Nephron (organoid): ENCODE data around the gene TRAK2.

ENCODE experiments used
- H3K27ac Mint-ChIP-seq, 3 experiments: 2 replicates each; pipeline ENCODE4 v1.8.0; 2020; ENCODE audit warnings: mixed read lengths in 3 of 3, mild to moderate bottlenecking in 2 of 3, moderate library complexity in 1 of 3
- H3K27me3 Mint-ChIP-seq: 2 replicates; pipeline ENCODE4 v1.8.0; 2021; ENCODE audit warnings: low read depth, mild to moderate bottlenecking, moderate library complexity, mixed read lengths
- H3K36me3 Mint-ChIP-seq: 2 replicates; pipeline ENCODE4 v1.8.0; 2020; ENCODE audit warnings: low read depth, mixed read lengths
- H3K4me1 Mint-ChIP-seq: 2 replicates; pipeline ENCODE4 v1.8.0; 2020; ENCODE audit warnings: mixed read lengths
- H3K4me3 Mint-ChIP-seq, 3 experiments: 2 replicates each; pipeline ENCODE4 v1.8.0; 2020; ENCODE audit warnings: mild to moderate bottlenecking in 3 of 3, mixed read lengths in 3 of 3, moderate library complexity in 2 of 3
- H3K9me3 Mint-ChIP-seq: 2 replicates; pipeline ENCODE4 v1.8.0; 2020; ENCODE audit warnings: mixed read lengths
- CTCF ChIP-seq, 3 experiments: fragments of 200-600 bp; sonication (generic); IDR thresholded peaks; one replicate each; pipeline ENCODE4 v1.5.0; 2021; ENCODE audit warnings: antibody characterized with exemption in 3 of 3; ENCODE audit not compliant: unreplicated experiment in 3 of 3

Gene TRAK2

GRCh38 chr2:201347138-201347537 lies 104.1 kb downstream of the TRAK2 start:
- peaks cover 22% of the 10 kb centered on the region for H3K4me1 Mint-ChIP-seq
- H3K4me3 Mint-ChIP-seq: no peak overlapping the region
- no peak for TF ChIP-seq CTCF (IDR thresholded peaks at IDR 0.05; ENCODE audit: unreplicated experiment in 3 of 3)
- no peak overlapping the region for H3K27ac Mint-ChIP-seq
- H3K36me3 Mint-ChIP-seq: no peaks in the 10 kb centered on the region
- no peaks in the 10 kb centered on the region for H3K9me3 Mint-ChIP-seq
- H3K27me3 Mint-ChIP-seq: no peaks in the 10 kb centered on the region

DNA sequence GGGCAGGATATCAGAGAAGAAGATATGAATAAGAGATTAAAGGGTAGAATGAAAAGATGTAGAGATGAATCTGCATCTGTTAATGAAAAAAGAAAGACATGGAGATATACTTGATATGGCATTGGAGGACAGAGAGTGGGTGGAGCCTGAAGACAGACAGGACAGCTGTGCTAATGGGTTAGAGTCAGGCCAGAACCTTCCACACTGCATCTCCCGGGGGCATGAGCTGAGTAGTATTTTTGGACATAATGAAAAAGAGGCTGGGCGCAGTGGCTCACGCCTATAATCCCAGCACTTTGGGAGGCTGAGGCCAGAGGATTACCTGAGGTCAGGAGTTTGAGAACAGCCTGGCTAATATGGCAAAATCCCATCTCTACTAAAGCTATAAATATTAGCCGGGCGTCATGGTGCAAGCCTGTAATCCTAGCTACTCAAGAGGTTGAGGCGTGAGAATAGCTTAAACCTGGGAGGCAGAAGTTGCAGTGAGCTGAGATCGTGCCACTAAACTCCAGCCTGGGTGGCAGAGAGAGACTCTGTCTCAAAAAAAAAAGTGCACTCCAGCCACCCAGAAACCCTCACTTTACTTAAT lies 105.5 kb downstream of the TRAK2 start:
- Mint-ChIP-seq H3K4me3 (no peak overlapping the region), H3K36me3 (no peaks in the 10 kb centered on the region), H3K27me3 (no peaks in the 10 kb centered on the region), H3K4me1 (peaks cover 22% of the 10 kb centered on the region), H3K27ac (no peak overlapping the region), H3K9me3 (no peaks in the 10 kb centered on the region)
- no peak for TF ChIP-seq CTCF (IDR thresholded peaks at IDR 0.05; ENCODE audit: unreplicated experiment in 3 of 3)

GRCh38 chr2:201344663-201345366 lies 106.4 kb downstream of the TRAK2 start:
- Mint-ChIP-seq H3K27me3 (no peaks in the 10 kb centered on the region), H3K4me1 (peaks cover 22% of the 10 kb centered on the region), H3K4me3 (no peak overlapping the region), H3K9me3 (peaks cover 2% of the 10 kb centered on the region), H3K36me3 (no peaks in the 10 kb centered on the region), H3K27ac (no peak overlapping the region)
- TF ChIP-seq CTCF (IDR thresholded peaks at IDR 0.05; ENCODE audit: unreplicated experiment in 3 of 3): no peak

DNA sequence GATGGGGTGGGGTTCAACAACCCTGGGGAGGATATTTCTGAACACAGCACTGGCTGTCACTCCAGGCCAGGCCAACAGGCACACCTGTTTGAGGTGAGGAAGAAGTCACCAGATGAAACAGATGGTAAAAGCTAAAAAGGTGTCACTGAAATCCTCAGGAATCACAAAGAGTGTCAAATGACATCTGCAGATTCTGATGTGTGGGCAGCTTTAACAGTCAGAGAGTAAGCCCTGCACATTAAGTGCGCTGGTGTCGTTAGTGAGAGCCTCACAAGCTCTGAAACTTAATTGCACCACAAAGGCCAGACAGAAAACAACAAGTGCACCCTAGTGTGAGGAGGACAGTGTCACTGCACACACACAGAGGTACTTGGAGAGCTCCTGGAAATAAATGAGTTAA lies 107.7 kb downstream of the TRAK2 start:
- H3K27me3 Mint-ChIP-seq: no peaks in the 10 kb centered on the region
- no peak for TF ChIP-seq CTCF (IDR thresholded peaks at IDR 0.05; ENCODE audit: unreplicated experiment in 3 of 3)
- no peak overlapping the region for H3K4me3 Mint-ChIP-seq
- H3K27ac Mint-ChIP-seq: no peak overlapping the region
- H3K4me1 Mint-ChIP-seq: peaks cover 22% of the 10 kb centered on the region
- peaks cover 6% of the 10 kb centered on the region for H3K9me3 Mint-ChIP-seq
- H3K36me3 Mint-ChIP-seq: no peaks in the 10 kb centered on the region

DNA sequence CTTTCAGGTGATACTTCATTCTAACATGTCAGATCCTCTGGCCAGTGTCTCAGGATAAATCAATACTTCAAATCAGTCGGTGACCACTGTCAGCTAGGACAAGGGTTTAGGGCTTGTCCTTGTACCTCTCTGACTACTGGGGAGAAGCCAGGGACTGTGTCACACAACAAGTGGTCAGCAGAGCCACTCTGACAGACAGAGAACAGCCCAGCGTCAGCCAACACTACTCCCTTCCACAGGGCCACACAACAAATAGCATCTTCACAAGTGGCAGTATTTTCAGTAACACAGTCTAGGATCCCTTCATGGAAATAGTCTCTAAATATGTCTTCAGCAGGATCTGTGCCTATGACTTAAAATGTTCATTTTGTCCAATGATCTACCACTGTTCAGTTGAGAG lies 108.3 kb downstream of the TRAK2 start:
- Mint-ChIP-seq H3K27me3 (no peaks in the 10 kb centered on the region), H3K36me3 (no peaks in the 10 kb centered on the region), H3K9me3 (peaks cover 10% of the 10 kb centered on the region), H3K4me3 (no peak overlapping the region), H3K4me1 (peaks cover 22% of the 10 kb centered on the region), H3K27ac (no peak overlapping the region)
- no peak for TF ChIP-seq CTCF (IDR thresholded peaks at IDR 0.05; ENCODE audit: unreplicated experiment in 3 of 3)

DNA sequence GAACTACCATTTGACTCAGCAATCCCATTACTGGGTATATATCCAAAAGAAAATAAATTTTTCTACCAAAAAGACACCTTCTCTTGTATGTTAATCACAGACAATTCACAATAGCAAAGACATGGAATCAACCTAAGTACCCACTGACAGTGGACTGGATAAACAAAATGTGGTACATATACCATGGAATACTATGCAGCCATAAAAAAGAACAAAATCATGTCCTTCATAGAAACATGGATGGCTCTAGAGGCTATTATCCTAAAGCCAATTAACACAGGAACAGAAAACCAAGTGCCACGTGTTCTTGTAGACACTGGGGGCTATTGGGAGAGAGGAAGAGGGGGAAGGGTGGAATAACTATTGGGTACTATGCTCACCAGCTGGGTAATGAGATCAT lies 121.8 kb downstream of the TRAK2 start:
- Mint-ChIP-seq H3K4me1 (no peaks in the 10 kb centered on the region), H3K4me3 (no peak overlapping the region), H3K27me3 (no peaks in the 10 kb centered on the region), H3K27ac (no peak overlapping the region), H3K9me3 (peaks cover 29% of the 10 kb centered on the region), H3K36me3 (no peaks in the 10 kb centered on the region)
- TF ChIP-seq CTCF (IDR thresholded peaks at IDR 0.05; ENCODE audit: unreplicated experiment in 3 of 3): no peak
